K562 (cell line): ENCODE data around the gene NOC4L.
"Not testable (repeated sequence)": the region's sequence is repeated elsewhere in the genome, so short reads cannot be mapped to it uniquely, and the experiment has no call there.

Source experiments
- CBFA2T2 ChIP-seq: fragments of 450-650 bp; conservative IDR thresholded peaks from 2 replicates; pipeline ENCODE4 v1.6.1; 2017; ENCODE audit warnings: mild to moderate bottlenecking
- ELF1 ChIP-seq: fragments of 200-800 bp; sonication (Bioruptor generic); IDR thresholded peaks from 2 replicates; pipeline ENCODE4 v1.6.1; 2016; ENCODE audit warnings: missing genetic modification characterization, missing compliant biosample characterization
- ELF4 ChIP-seq: fragments of 450-650 bp; formaldehyde crosslinking; IDR thresholded peaks from 2 replicates; pipeline ENCODE4 v1.4.0; 2022; ENCODE audit warnings: missing genetic modification characterization
- KLF1 ChIP-seq: fragments of 450-650 bp; IDR thresholded peaks from 2 replicates; pipeline ENCODE4 v1.6.1; 2016; ENCODE audit warnings: missing genetic modification characterization, missing compliant biosample characterization
- KLF13 ChIP-seq: fragments of 450-650 bp; IDR thresholded peaks from 2 replicates; pipeline ENCODE4 v1.6.1; 2016; ENCODE audit warnings: missing genetic modification characterization, low read depth, mild to moderate bottlenecking, missing compliant biosample characterization, moderate library complexity, borderline replicate concordance
- POLR2A ChIP-seq: fragments of 450-650 bp; conservative IDR thresholded peaks from 2 replicates; pipeline ENCODE4 v1.6.1; 2016
- POLR2B ChIP-seq: fragments of 450-650 bp; IDR thresholded peaks from 2 replicates; pipeline ENCODE4 v1.6.1; 2018; ENCODE audit warnings: low read depth; ENCODE audit not compliant: partially characterized antibody
- POLR3G ChIP-seq: IDR thresholded peaks from 2 replicates; pipeline ENCODE4 v1.6.1; 2011; ENCODE audit not compliant: insufficient read length, insufficient replicate concordance; ENCODE audit errors: extremely low read depth
- ZFP36 ChIP-seq: fragments of 150-350 bp; IDR thresholded peaks from 2 replicates; pipeline ENCODE4 v1.6.1; 2018; ENCODE audit warnings: low read length, low read depth; ENCODE audit not compliant: partially characterized antibody
- ZFPM2 ChIP-seq: fragments of 250-450 bp; sonication (Bioruptor Pico); IDR thresholded peaks from 2 replicates; pipeline ENCODE4 v1.5.1; 2022; ENCODE audit warnings: mild to moderate bottlenecking
- TF ChIP-seq, protein P1 (sequence below): sonication (generic); formaldehyde crosslinking; IDR thresholded peaks from 2 replicates; pipeline ENCODE4 v1.8.0; 2022; ENCODE audit warnings: missing genetic modification reagents, mild to moderate bottlenecking, borderline replicate concordance
- TF ChIP-seq, protein P2 (sequence below), 3 experiments: IDR thresholded peaks in 2 of 3; conservative IDR thresholded peaks in 1 of 3; 2 replicates each; pipeline ENCODE4 v1.5.1; 2011 to 2012; ENCODE audit warnings: low read length in 3 of 3, mild to moderate bottlenecking in 3 of 3, control low read depth in 2 of 3, improper control_type of control experiment in 1 of 3, inconsistent platforms in 1 of 3, low read depth in 1 of 3, mixed read lengths in 1 of 3, moderate library complexity in 1 of 3; ENCODE audit not compliant: insufficient read depth in 2 of 3
- TF ChIP-seq, protein P3 (sequence below): fragments of 450-650 bp; IDR thresholded peaks from 2 replicates; pipeline ENCODE4 v1.7.1; 2018; ENCODE audit warnings: mild to moderate bottlenecking, low read depth; ENCODE audit not compliant: partially characterized antibody

DNA sequence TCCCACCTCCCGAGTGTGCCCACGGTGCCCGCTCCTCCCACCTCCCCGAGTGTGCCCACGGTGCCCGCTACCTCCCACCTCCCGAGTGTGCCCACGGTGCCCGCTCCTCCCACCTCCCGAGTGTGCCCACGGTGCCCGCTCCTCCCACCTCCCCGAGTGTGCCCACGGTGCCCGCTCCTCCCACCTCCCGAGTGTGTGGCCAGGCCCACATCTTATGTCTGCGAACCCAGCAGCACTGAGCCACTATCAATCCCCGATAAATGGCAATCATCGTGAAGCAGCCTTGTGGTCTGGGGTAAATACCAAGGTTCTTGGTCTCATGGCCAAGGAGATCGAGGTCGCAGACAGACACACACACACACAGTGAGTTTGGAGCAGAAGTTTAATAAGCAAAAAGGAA is 8.0 kb upstream of the NOC4L start:
- TF ChIP-seq, protein P1, sequence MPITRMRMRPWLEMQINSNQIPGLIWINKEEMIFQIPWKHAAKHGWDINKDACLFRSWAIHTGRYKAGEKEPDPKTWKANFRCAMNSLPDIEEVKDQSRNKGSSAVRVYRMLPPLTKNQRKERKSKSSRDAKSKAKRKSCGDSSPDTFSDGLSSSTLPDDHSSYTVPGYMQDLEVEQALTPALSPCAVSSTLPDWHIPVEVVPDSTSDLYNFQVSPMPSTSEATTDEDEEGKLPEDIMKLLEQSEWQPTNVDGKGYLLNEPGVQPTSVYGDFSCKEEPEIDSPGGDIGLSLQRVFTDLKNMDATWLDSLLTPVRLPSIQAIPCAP (CRISPR knock-in tag): not testable (repeated sequence)
- TF ChIP-seq ELF4 (CRISPR knock-in tag); POLR3G; POLR2A; KLF13 (tag); ELF1 (tag); CBFA2T2; ZFP36; POLR2B; ZFPM2 (CRISPR knock-in tag); KLF1 (tag): not testable (repeated sequence)
- TF ChIP-seq, protein P2, sequence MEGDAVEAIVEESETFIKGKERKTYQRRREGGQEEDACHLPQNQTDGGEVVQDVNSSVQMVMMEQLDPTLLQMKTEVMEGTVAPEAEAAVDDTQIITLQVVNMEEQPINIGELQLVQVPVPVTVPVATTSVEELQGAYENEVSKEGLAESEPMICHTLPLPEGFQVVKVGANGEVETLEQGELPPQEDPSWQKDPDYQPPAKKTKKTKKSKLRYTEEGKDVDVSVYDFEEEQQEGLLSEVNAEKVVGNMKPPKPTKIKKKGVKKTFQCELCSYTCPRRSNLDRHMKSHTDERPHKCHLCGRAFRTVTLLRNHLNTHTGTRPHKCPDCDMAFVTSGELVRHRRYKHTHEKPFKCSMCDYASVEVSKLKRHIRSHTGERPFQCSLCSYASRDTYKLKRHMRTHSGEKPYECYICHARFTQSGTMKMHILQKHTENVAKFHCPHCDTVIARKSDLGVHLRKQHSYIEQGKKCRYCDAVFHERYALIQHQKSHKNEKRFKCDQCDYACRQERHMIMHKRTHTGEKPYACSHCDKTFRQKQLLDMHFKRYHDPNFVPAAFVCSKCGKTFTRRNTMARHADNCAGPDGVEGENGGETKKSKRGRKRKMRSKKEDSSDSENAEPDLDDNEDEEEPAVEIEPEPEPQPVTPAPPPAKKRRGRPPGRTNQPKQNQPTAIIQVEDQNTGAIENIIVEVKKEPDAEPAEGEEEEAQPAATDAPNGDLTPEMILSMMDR (IDR thresholded peaks at IDR 0.05 in 2 of 3, conservative IDR thresholded peaks at IDR 0.05 in 1 of 3; ENCODE audit: insufficient read depth in 2 of 3, low read depth in 1 of 3, low read length in 3 of 3): not testable (repeated sequence)
- TF ChIP-seq, protein P3, sequence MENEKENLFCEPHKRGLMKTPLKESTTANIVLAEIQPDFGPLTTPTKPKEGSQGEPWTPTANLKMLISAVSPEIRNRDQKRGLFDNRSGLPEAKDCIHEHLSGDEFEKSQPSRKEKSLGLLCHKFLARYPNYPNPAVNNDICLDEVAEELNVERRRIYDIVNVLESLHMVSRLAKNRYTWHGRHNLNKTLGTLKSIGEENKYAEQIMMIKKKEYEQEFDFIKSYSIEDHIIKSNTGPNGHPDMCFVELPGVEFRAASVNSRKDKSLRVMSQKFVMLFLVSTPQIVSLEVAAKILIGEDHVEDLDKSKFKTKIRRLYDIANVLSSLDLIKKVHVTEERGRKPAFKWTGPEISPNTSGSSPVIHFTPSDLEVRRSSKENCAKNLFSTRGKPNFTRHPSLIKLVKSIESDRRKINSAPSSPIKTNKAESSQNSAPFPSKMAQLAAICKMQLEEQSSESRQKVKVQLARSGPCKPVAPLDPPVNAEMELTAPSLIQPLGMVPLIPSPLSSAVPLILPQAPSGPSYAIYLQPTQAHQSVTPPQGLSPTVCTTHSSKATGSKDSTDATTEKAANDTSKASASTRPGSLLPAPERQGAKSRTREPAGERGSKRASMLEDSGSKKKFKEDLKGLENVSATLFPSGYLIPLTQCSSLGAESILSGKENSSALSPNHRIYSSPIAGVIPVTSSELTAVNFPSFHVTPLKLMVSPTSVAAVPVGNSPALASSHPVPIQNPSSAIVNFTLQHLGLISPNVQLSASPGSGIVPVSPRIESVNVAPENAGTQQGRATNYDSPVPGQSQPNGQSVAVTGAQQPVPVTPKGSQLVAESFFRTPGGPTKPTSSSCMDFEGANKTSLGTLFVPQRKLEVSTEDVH: not testable (repeated sequence)
